Endothelial cell of umbilical vein (primary cell): ENCODE results near the gene CYBA. TPM values are rescaled to one million over a fixed set of nuclear protein-coding genes. Genes with fewer than 3 reads are reported as not detected.

Experiments
- BruUV-seq: library from RNA; stranded (reverse); fragments of 400-500 nt; replicated peaks from 2 replicates; lab custom pipeline; 2021; lab: Mats Ljungman, UMichigan
- CTCF ChIA-PET: fragments of 300-600, 350-600 bp; sonication (Branson Sonifier 250); formaldehyde crosslinking; loops from one replicate; lab custom pipeline; 2021; ENCODE audit warnings: antibody characterized with exemption, inconsistent platforms; lab: Charles Lee
- POLR2A ChIA-PET: fragments of 300-600, 350-600 bp; sonication (Branson Sonifier 250); formaldehyde crosslinking; loops from one replicate; lab custom pipeline; 2021; ENCODE audit warnings: antibody characterized with exemption, inconsistent platforms; lab: Charles Lee
- DNase-seq: peaks from one replicate; pipeline ENCODE4 v3.0.0-alpha.2; 2011; ENCODE audit warnings: low read depth, low spot score
- FAIRE-seq: peaks from 2 replicates; lab custom pipeline; 2011; peaks lifted over from hg19 to GRCh38; lab: Jason Lieb, UNC
- H2AFZ ChIP-seq: 2 replicates; pipeline ENCODE4 v1.6.0; 2012; ENCODE audit warnings: low read depth, low read length, control low read depth, inconsistent platforms
- H3K27ac ChIP-seq: 2 replicates; pipeline ENCODE4 v1.5.1; 2011; ENCODE audit warnings: low read depth, mild to moderate bottlenecking, control low read depth, low read length, moderate library complexity; ENCODE audit not compliant: insufficient read depth
- H3K27me3 ChIP-seq, 2 experiments: 2 replicates each; pipeline versions ENCODE4 v1.6.0 to v1.6.1; 2011; ENCODE audit warnings: low read length in 2 of 2, mixed read lengths in 1 of 2; ENCODE audit not compliant: control insufficient read depth in 2 of 2, insufficient read depth in 2 of 2
- H3K36me3 ChIP-seq, 2 experiments: 2 replicates in 1 of 2; 3 replicates in 1 of 2; pipeline ENCODE4 v1.5.1; 2011; ENCODE audit warnings: low read length in 2 of 2, mild to moderate bottlenecking in 1 of 2, moderate library complexity in 1 of 2; ENCODE audit not compliant: control insufficient read depth in 2 of 2, insufficient read depth in 2 of 2; ENCODE audit errors: extremely low read depth in 1 of 2
- H3K4me1 ChIP-seq: 3 replicates; pipeline ENCODE4 v1.5.1; 2011; ENCODE audit warnings: mild to moderate bottlenecking, low read length; ENCODE audit not compliant: control insufficient read depth, insufficient read depth; ENCODE audit errors: extremely low read depth
- H3K4me2 ChIP-seq: 2 replicates; pipeline ENCODE4 v1.6.1; 2011; ENCODE audit warnings: low read length, control low read depth, mixed read lengths; ENCODE audit not compliant: insufficient read depth
- H3K4me3 ChIP-seq, 3 experiments: fragments of 200-600 bp in 1 of 3; sonication (generic), shearing (Covaris generic) in 1 of 3; replicated peaks in 1 of 3; 2 replicates each; pipeline ENCODE4 v1.5.1; 2011 to 2016; ENCODE audit warnings: control low read depth in 3 of 3, low read length in 3 of 3, mild to moderate bottlenecking in 2 of 3, inconsistent platforms in 1 of 3, low read depth in 1 of 3, moderate library complexity in 1 of 3; ENCODE audit not compliant: insufficient read depth in 1 of 3
- H3K79me2 ChIP-seq: 2 replicates; pipeline ENCODE4 v1.6.0; 2012; ENCODE audit warnings: low read length, inconsistent platforms; ENCODE audit not compliant: control insufficient read depth, insufficient read depth
- H3K9ac ChIP-seq: replicated peaks from 2 replicates; pipeline ENCODE3; 2011; ENCODE audit warnings: low read length, control low read depth; ENCODE audit not compliant: insufficient read depth; ENCODE audit errors: extremely low read depth
- H3K9me1 ChIP-seq: replicated peaks from 3 replicates; pipeline ENCODE4 v1.6.0; 2011; ENCODE audit warnings: mild to moderate bottlenecking, low read length; ENCODE audit not compliant: control insufficient read depth, insufficient read depth; ENCODE audit errors: extremely low read depth
- H3K9me3 ChIP-seq: replicated peaks from 2 replicates; pipeline ENCODE4 v1.5.1; 2012; ENCODE audit warnings: low read length, inconsistent platforms; ENCODE audit not compliant: control insufficient read depth, insufficient read depth
- H4K20me1 ChIP-seq: replicated peaks from 2 replicates; pipeline ENCODE3; 2011; ENCODE audit warnings: mild to moderate bottlenecking, low read length; ENCODE audit not compliant: control insufficient read depth, insufficient read depth; ENCODE audit errors: extremely low read depth
- FOS ChIP-seq: IDR thresholded peaks from 2 replicates; pipeline ENCODE4 v1.6.1; 2011; ENCODE audit warnings: mild to moderate bottlenecking, low read length, moderate library complexity, borderline replicate concordance; ENCODE audit not compliant: insufficient read depth
- POLR2A ChIP-seq: IDR thresholded peaks from 2 replicates; pipeline ENCODE4 v1.6.1; 2012; ENCODE audit warnings: low read depth, mild to moderate bottlenecking, control low read depth, low read length
- POLR2AphosphoS5 ChIP-seq: IDR thresholded peaks from 2 replicates; pipeline ENCODE4 v1.6.1; 2012; ENCODE audit warnings: low read depth, mild to moderate bottlenecking, control low read depth, low read length, moderate library complexity; ENCODE audit not compliant: insufficient read depth
- dilution Hi-C: fragments of 300-500 bp; cut with MboI; formaldehyde crosslinking; loops from one replicate; pipeline ENCODE4 v1.15.0; 2019; ENCODE audit warnings: low sequenced_read_pairs; ENCODE audit not compliant: extremely low pct_ligation_motif_present
- intact Hi-C: fragments of 100-400 bp; cut with micrococcal nuclease; formaldehyde crosslinking; loops from one replicate; pipeline ENCODE4 v1.10.0; 2022
- polyA plus RNA-seq, 4 experiments: library from polyadenylated mRNA; depleted of rRNA in 3 of 4; stranded (reverse) in 3 of 4; unstranded in 1 of 4; fragments of >200 nt; gene quantifications; 2 replicates each; pipeline versions ENCODE4 v1.2.1 to v1.2.3, GENCODE V29; 2011 to 2012; ENCODE audit warnings: missing spikeins in 1 of 4
- total RNA-seq: library from RNA; stranded (reverse); gene quantifications from 2 replicates; pipeline ENCODE4 v1.2.3, GENCODE V29; 2021
- TF ChIP-seq, protein P1 (sequence below): IDR thresholded peaks from 2 replicates; pipeline ENCODE4 v1.6.1; 2011; ENCODE audit not compliant: insufficient read depth, insufficient read length

Gene CYBA
- total and polyA plus RNA-seq, 2 donors (not counting 3 experiments of a cell fraction or from before 2014, with no cell fraction given) = 37.0 to 77.3 TPM

DNA sequence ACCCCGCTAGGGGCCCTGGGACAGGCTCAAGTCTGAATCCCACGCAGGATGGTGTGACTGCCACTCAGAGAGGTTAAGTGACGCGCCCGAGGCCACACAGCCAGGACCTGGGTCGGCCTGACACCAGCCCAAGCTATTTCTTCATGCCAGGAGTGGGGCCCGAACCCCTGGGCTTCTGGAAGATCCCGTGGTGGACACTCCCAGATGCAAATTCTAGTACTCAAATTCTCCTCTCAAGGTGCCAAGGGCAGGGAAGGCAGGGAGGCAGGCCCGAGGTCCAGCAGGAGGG is 7.3 kb downstream of the CYBA start:
- POLR2A ChIA-PET = no interaction called here
- BruUV-seq = no TSS peak

DNA sequence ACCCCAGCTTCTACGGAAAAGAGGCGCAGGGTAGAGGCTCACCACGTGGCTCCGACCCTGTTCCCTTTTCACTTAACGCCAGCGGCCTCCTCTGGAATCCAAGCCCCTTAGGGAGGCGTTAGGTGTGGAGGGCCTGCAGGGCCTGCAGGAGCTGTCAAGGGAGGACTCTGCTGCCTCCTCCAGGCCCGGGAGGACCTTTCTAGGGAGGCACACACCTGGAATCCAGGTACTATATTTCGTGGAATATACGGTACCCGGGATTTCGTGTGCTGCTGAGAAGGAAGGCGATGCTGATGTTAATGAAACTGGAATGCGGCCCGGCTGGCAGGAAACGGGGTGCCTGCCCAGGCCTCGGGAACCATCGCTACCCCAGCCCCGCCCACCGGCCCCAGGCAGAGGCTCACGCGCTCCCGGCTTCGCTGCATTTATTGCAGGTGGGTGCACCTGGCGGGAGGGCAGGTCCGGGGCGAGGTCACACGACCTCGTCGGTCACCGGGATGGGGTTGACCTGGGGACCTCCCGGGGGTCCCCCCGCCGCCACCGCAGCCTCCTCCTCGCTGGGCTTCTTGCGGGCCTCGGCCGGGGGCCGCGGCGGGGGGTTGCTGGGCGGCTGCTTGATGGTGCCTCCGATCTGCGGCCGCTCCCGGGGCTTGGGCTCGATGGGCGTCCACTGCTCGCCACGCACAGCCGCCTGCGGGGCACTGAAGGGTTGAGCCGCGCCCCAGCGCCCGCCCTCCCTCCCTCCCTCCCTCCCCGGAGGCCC is 7.8 kb downstream of the CYBA start:
- Histone ChIP-seq H3K9ac (no peak overlapping the region), H3K4me1 (no peaks in the 10 kb centered on the region), H3K9me3 (no peaks in the 10 kb centered on the region), H2AFZ (no peak overlapping the region), H3K79me2 (no peaks in the 10 kb centered on the region), H3K27ac (no peak overlapping the region), H3K4me3 (no peak overlapping the region), H4K20me1 (no peaks in the 10 kb centered on the region), H3K27me3 (peaks cover 9 to 19% of the 10 kb centered on the region in 2 experiments), H3K4me2 (no peak overlapping the region), H3K9me1 (no peaks in the 10 kb centered on the region), H3K36me3 (no peaks in the 10 kb centered on the region)
- DNase-seq (no peak), FAIRE-seq (no peak)
- intact Hi-C loops = no loop called here
- dilution Hi-C loops = no loop called here
- ChIA-PET CTCF (no interaction called here), POLR2A (no interaction called here)
- no TSS peak for BruUV-seq
- TF ChIP-seq POLR2A (no peak), FOS (no peak)
- TF ChIP-seq, protein P1, sequence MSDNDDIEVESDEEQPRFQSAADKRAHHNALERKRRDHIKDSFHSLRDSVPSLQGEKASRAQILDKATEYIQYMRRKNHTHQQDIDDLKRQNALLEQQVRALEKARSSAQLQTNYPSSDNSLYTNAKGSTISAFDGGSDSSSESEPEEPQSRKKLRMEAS = no peak

More for the DNA sequence above, 7.3 kb downstream of the CYBA start:
- H3K9ac ChIP-seq = no peak overlapping the region
- FAIRE-seq = no peak
- H3K4me1 ChIP-seq = no peaks in the 10 kb centered on the region
- H3K4me2 ChIP-seq = no peak overlapping the region
- no peaks in the 10 kb centered on the region for H3K9me1 ChIP-seq
- TF ChIP-seq POLR2AphosphoS5 = no peak
- H4K20me1 ChIP-seq = no peaks in the 10 kb centered on the region
- H3K79me2 ChIP-seq = no peaks in the 10 kb centered on the region
- intact Hi-C loops (no loop called here), dilution Hi-C loops (no loop called here)
- peaks cover 9 to 15% of the 10 kb centered on the region in 2 experiments for H3K27me3 ChIP-seq
- no peaks in the 10 kb centered on the region for H3K9me3 ChIP-seq
- H2AFZ ChIP-seq = no peak overlapping the region
- no peaks in the 10 kb centered on the region for H3K36me3 ChIP-seq
- H3K4me3 ChIP-seq = no peak overlapping the region
- DNase-seq = no peak
- CTCF ChIA-PET = no interaction called here
- H3K27ac ChIP-seq = no peak overlapping the region
